ENCODE results near the gene SH2D1B.
"Not testable (repeated sequence)": the region's sequence is repeated elsewhere in the genome, so short reads cannot be mapped to it uniquely, and the experiment has no call there.

GRCh38 chr1:162418584-162418983 lies 6.6 kb upstream of the SH2D1B start:
- TF ChIP-seq POLR2AphosphoS5, POLR2A (IDR thresholded peaks at IDR 0.05): not testable (repeated sequence)

Measured in upper lobe of left lung (tissue), 4 donors.